AG08395 (cell line): ENCODE results near the gene GOLGA2.

Experiments
- DNase-seq: peaks from one replicate; pipeline ENCODE4 v3.0.0; 2012; ENCODE audit warnings: mixed read lengths, low spot score

The GOLGA2 gene

GRCh38 chr9:128257907-128258306 is 17.9 kb downstream of the GOLGA2 start:
- no peak for DNase-seq

DNA sequence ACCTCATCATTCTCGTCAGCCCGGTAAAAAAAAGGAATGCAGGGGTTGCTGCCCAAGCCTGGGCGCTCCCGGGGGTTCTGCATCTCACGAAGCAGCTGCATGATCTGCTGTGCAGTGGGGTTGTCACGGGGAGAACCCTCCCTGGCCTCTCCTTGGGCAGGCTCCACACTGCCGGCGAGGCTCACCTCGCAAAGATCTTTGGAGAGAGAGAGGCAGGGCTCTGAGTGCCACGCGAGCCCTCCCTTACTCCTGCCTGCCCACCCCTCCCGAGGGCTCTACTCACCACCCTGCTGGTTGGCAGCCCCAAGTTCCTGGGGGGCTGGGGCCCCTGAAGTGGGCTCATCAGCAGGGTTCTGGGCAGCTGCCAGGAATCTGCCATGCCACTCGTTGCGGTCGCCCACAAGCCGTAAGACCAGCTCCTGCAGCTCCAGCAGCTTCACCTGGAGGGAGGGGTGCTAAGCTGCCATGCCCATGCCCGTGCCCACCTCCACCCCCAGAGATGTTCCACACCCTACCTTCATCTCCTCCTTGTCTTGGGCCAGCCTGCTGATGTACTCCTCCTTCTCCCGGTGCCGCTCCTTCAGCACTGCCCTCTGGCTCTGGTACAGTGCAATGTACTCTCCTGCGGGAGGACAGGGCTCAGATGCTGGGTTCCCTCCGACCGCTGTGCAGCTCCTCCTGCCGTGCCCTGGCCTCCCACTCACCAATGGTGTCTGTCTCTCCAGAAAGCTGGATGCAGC is 18.6 kb downstream of the GOLGA2 start:
- no peak for DNase-seq

DNA sequence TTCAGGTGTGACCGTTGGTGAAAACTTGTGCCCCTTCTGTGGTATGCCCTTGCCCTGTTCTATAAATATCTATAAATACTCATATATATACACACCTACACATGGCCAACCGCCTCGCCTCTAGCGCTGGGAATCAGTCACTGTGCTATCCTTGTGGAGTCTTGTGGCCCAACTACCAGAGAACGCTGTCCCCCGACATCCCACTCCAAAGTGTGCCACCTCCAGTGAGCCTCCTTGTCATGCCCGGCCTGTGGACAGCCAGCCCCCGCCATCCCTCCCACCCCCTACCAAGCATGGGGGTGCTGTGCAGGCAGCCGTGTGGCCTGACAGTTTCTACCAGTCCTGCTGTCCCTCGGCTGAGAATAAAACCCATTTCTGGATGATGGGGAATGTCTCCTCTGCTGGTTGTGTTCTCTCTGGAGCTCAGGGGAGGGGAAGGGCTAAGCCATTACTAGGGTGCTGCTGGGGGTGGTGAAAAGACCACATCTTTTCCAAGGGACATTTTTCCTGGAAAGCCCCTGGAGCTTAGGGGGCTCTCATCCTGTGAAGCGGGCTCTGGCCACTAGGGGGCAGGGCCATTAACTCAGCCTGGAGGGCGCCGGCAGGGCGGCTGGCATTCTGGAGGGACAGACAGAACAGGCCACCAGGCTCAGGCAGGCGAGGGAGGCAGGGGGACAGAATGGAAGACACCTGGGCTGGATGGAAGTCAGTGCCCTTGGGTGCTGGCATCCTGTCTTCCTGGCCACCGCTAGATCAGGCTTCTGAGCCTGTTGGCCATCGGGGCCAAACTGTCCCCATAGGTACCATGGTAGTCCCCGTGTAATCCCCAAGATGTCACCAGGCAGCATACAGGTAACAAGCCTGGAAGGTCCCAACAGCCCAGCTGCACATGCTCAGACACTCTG is 20.7 kb downstream of the GOLGA2 start:
- peak; percentile 83 for DNase-seq

GRCh38 chr9:128254362-128254761 is 21.4 kb downstream of the GOLGA2 start:
- DNase-seq: no peak

- no peak for DNase-seq
Observed at GRCh38 chr9:128253991-128254346, 21.8 kb downstream of the GOLGA2 start.

GRCh38 chr9:128253140-128253990 is 22.4 kb downstream of the GOLGA2 start:
- no peak for DNase-seq

GRCh38 chr9:128252317-128253139 is 23.3 kb downstream of the GOLGA2 start:
- no peak for DNase-seq

DNA sequence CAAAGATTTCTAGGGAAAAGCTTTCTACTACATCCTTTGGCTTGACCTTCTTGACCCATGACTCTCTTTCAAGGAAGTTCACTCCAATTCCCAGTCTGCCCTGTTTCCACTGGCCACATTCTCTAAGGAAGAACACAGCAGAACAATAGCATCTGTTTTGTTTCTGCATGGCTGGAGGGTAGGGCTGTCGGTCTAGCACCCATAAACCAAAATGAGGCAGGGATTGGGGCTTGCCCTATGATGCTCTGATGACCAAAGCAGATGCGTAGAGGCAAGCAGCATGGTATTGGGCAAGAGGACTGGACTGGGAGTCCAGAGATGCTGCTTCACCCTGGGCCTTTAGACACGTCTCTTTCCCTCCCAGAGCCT is 24.1 kb downstream of the GOLGA2 start:
- no peak for DNase-seq

GRCh38 chr9:128250839-128251731 is 24.7 kb downstream of the GOLGA2 start:
- DNase-seq: no peak

DNA sequence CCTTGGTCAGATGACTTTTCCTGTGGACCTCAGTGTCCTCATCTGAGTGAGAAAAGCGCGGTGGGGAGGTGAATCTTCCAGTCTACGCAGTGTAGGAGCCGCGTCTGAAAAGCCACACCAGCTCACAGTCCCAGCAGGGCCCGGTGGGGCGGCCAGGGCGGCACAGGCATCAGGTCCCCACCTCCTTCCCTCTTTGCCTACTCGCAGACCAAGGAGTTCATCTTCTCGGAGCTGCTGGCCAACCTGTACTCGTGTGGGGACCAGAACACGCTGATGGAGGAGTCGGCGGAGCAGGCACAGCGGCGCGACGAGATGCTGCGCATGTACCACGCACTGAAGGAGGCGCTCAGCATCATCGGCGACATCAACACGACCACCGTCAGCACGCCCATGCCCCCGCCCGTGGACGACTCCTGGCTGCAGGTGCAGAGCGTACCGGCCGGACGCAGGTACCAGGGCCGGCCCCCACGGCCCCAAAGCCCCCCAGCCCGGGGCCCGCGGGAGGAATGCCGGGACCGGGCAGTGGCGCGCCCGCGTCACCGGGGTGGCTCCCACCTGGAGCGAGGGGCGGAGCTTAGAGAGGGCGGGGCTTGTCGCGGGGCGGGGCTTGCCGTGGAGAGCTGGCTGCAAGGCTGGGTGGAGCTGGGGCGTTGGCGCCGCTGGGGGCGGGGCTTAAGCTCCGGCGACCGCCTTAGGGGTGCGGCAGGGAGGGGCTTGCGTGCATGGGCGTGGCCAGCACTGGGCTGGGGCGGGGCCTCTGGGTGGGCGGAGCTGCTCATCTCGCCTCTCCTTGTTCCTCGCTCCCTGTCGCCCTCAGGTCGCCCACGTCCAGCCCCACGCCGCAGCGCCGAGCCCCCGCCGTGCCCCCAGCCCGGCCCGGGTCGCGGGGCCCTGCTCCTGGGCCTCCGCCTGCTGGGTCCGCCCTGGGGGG is 25.6 kb downstream of the GOLGA2 start:
- DNase-seq: peak; percentile 74

- DNase-seq: no peak
Observed at GRCh38 chr9:128249558-128249907, 26.3 kb downstream of the GOLGA2 start.

DNA sequence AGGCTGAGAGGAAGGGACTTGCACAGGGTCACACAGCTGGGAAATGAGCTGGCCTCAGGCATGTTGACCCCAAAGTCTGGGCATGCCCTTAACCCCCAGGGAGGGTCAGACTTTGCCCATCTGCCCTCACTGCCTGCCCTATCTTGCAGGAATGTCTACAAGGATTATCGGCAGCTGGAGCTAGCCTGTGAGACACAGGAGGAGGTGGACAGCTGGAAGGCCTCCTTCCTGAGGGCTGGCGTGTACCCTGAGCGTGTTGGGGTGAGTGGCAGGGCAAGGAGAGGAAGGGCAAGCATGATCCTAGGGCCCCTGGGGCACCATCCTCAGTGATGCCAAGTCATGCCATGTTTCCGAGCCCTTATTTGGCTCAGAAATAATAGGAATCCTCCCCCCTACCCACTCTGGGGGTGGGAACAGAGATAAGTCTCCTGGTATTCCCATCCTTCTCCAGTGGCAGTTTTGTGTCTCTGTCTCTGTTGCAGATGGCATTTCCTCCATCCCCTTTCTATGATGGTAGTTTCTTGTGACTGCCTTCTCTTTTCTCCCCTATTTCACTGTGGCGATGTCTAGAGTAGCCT is 28.5 kb downstream of the GOLGA2 start:
- no peak for DNase-seq

DNA sequence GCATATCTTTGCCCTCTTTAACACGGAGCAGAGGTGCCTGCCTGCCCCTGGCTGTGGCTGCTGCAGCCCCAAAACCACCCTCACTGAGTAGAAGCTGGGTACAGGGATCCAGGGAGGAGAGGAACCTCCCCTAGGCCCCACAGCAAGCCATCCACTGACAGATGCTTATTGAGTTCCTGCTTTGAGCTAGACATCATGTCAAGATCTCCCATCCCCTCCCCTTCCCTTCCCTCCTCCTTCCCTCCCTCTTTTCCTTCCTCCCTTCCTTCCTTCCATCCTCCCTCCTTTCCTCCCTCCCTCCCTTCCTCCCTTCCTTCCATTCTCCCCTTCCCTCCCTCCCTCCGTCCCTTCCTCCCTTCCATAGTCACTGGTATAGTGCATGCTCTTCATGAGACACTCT is 29.3 kb downstream of the GOLGA2 start:
- DNase-seq: no peak

- DNase-seq: peak; percentile 69
Observed at GRCh38 chr9:128245421-128246151, 30.2 kb downstream of the GOLGA2 start.

DNA sequence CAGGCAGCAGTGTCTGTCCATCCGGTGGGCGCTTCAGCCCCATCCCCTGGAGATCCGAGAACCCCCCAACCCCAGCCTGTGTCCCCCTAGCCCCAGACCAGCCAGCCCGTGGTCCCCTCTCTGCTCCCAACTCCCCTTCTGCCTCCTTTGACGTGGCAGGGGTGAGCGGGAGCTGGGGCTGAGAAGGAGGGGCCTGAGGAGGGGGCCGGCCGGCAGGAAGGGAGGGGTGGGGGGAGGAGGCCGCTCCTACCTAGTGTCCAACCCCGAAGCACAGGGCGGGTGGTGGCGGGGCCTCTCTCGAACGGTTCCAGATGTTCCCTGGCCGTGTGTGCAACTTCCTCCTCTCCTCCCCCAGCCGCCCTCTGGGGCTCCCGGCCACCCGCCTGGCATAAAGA is 31.0 kb downstream of the GOLGA2 start:
- DNase-seq: peak; percentile 92

GRCh38 chr9:128244091-128244836 is 31.5 kb downstream of the GOLGA2 start:
- DNase-seq: peak; percentile 18

DNA sequence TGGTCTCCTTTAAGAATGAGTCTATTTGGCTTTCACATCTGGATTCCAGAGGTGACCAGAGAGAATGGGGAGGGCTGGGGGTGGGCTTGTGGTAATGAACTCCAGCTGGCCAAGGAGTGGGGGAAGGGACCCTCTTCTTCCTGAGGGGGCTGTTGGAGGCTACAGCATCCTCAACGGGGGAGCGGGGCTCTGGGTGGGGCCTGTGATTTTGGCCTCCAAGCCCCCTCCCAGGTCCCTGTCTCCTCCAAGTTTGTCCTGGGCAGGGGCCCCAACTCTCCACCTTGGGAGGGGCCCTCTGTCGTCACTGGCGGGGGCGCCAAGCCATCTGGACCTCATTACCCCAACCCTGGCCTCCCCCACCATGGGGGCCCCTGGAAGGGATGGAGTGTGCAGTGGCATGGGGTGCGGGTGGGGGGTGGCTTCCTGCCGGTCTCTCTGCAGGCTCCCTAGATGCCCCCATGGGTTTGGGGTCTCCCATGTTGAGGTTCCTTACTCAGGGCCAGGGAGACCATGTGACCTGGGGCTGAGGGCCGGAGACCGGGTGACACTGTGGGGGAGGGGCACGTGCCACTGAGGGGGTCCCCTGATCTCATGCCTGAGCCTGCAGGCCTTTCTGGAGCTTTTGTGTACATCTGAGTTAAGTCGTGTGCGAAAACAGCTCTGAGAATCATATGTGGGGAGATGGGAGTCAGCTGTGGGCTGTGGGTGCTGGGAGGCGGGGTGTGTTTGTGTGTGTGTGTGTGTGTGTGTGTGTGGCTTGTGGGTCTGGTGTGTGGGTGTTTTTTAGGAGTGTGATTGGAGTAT is 32.4 kb downstream of the GOLGA2 start:
- DNase-seq: peak; percentile 49
